RPMI8226 (cell line): ENCODE measurements around the gene CDS1.
"Not testable (repeated sequence)": the region's sequence is repeated elsewhere in the genome, so short reads cannot be mapped to it uniquely, and the experiment has no call there.

ENCODE experiments used
- DNase-seq: peaks from one replicate; pipeline ENCODE4 v3.0.0-alpha.2; 2015

The CDS1 gene

DNA sequence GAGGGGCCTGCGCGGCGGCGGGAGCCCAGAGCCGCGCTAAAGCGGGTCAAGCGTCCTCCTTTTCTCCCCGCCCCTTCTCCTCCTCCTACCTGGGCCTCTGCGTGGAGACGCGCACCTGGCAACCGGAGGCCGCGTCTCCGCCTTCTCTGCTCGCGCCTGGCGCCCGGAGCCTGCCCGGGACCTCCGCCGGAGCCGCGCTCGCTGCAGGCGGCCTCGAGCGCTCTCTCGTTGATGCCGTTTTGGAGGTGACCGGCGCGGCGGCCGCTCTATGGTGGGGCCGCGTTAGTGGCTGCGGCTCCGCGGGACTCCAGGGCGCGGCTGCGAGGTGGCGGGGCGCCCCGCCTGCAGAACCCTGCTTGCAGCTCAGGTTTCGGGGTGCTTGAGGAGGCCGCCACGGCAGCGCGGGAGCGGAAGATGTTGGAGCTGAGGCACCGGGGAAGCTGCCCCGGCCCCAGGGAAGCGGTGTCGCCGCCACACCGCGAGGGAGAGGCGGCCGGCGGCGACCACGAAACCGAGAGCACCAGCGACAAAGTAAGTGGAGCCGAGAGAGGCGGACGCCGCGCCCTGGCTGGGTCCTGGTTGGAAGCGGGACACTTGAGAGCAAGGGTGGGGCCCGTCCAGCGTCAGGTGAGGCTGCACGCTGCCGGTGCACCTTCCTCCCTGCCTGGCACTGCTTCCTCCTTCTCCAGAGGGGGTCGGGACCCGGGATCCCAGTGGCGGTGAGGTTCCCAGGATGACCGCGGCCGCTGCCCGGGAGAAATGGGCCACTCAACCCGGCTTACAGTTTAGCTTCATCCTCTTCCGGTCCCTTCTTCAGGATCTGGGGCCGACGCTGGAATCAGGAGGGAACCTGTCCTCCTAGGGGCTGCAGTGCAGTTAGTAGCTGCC lies at the start of gene CDS1:
CDS1 (plus strand) TSS at position 140 of the 888 bp plus-strand sequence; CDS start at position 415, 275 bp downstream.
- DNase-seq: peak; percentile 40

DNA sequence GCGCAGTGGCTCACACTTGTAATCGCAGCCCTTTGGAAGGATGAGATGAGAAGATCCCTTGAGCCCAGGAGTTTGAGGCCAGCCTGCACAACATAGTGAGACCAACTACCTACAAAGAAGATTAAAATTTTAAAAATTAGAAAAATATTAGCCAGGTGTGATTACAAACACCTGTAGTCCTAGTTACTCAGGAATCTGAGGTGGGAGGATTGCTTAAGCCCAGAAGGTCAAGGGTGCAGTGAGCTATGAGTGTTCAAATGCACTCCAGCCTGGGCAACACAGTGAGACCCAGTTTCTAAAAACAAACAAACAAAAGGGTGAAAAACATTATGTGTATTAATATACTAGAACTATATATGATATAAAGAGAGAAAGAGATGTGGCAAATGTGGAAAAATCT lies 47.0 kb upstream of the CDS1 start:
- DNase-seq: no peak

DNA sequence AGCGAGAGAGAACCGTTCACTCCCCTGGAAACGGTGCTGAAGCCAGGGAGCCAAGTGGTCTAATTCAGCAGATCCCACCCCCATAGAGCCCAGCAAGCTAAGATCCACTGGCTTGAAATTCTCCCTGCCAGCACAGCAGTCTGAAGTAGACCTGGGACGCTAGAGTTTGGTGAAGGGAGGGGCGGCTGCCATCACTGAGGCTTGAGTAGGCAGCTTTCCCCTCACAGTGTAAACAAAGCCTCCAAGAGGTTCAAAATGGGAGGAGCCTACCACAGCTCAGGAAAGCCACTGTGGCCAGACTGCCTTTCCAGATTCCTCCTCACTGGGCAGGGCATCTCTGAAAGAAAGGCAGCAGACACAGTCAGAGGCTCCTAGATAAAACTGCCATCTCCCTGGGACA lies 37.8 kb upstream of the CDS1 start:
- no peak for DNase-seq

DNA sequence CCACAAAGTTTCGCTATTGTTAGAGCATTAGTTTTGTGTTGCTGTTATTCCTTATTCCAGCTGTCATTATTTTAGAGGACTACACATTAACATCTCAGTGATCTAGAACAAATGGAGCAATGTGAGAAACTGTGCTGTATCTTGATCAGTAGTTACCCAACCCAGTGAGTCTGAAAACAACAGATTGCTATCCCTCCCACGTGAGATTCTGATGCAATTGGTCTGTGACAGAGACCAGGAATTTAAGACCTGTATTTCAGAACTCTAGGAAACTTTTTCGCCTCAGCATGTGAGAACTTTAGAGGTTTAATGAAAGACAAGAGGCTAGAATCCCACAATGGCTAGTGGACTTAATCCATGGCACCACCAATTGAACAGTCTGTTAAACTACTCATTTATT lies 35.7 kb upstream of the CDS1 start:
- DNase-seq: no peak

DNA sequence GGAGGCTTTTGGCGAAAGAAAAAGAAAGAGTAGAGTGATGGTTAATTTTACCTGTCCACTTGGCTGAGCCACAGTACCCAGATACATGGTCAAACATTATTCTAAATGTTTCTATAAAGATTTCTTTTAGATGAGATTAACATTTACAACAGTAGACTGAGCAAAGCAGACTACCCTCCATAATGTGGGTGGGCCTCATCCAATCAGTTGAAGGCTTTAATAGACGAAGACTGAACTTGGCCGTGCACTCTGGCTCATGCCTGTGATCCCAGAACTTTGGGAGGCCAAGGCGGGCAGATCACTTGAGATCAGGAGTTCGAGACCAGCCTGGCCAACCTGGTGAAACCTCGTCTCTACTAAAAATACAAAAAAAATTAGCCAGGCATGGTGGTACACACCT lies 33.7 kb upstream of the CDS1 start:
- DNase-seq: not testable (repeated sequence)

DNA sequence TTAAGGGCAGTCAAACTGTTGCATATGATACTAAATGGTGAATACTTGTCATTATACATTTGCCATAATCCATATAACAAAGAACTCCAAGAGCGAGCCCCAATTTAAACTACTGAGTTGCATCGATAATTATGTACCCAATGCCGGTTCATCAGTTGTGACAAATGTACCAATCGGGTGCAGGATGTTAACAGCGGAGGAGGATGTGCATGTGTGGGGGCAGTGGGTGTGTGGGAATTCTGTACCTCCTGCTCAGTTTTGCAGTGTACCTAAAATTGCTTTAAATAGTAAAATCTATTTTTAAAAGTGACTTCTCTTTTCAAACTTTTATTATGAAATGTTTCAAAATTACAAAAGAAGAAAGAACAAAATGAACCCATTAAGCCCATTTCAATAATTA lies 20.8 kb upstream of the CDS1 start:
- DNase-seq: no peak

DNA sequence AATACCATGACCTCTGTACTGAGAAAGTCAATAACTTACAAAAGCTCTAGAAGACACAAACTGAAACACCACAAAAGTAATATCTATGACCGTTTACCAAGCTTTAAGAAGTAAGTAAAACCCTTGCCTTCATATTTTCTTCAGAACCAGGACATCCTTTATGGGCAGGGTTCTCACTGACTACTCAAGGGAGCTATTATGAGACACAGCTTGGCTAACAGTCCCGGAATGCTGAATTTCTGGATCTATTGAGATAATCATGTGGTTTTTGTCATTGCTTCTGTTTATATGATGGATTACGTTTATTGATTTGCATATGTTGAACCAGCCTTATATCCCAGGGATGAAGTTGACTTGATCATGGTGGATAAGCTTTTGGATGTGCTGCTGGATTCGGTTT lies 19.9 kb upstream of the CDS1 start:
- DNase-seq: no peak

DNA sequence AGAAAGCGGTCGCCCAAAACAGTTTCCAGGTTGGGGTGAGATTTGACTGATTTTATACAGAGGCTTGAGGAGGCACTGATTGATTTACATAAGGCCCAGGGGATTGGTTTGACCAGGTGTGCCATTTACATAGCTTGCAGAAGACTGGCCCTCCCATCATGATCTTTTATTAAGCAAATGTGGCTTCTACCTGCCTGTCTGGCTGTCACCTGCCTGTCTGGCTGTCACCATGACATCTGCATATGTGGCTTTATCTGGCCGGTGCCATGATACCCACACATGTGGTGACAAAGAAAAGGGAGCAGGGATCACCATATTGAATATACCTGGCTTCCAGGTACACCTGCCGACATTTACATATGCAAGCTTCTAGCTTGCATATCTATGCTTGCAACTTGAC lies 17.0 kb upstream of the CDS1 start:
- no peak for DNase-seq

DNA sequence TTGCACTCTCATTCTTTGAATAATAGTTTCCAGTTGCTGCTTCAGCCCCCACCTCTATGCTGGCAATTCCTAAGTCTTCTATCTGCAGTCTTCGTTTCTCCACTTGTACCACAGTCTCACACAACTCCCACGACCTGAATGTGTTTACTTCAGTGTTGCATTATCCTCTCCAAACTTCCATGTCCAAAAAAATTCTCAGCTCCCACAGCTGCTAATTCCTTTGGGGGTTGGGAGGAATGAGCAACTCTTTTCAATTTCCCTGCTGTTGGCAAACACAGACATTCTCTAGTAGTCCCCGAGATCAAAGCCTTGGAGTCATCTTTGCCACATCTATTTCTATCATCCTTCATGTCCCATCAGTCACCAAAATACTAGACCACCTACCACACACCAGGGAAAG lies 14.4 kb upstream of the CDS1 start:
- no peak for DNase-seq

DNA sequence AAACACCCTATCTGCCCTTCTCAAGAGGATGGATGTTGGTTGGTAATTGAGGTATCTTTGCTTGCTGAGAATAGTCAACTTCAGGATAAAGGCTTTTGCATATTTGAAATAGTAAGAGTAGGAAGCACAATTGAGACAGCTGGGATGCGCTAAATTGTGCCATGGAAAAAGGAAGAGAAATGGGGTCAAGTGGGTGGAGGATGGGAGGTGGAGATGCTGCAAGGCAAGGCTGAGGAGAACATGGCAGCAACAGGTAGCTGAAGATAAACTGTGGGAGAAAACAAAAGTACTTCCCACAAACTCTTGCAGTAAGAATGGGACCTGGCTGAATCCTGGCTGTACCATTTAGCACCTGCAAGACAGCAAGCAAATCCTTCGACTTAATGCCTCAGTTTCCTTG lies 13.9 kb upstream of the CDS1 start:
- DNase-seq: no peak

DNA sequence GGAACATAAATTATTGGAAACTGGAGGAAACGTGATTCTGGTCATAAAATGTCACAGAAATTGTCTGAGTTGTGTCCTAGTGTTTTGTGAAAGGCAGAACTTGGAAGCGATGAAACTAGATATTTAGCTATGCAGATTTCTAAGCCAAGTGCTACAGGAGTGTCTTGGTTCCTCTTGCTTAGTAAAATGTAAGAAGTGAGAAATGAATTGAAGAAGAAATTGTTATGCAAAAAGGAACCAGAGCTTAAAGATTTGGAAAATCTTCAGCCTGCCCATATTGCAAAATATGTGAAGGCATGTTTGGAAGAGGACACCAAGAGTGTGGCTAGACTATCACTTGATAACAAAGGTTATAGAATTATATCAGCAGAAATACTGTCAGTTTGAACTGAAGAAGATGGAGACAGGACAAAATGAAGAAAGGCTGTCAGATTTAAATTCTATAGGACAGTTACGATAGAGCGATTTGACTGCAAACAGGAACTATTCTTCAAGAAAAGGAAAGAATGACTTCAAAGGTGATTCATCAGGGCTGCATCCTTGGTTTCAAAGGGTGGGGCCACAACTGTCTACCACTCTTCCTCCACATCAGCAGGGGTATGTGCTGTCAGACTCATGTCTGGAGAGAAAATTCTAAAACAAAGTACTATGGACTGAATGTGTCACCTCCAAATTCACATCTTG lies 9.4 kb upstream of the CDS1 start:
- no peak for DNase-seq

DNA sequence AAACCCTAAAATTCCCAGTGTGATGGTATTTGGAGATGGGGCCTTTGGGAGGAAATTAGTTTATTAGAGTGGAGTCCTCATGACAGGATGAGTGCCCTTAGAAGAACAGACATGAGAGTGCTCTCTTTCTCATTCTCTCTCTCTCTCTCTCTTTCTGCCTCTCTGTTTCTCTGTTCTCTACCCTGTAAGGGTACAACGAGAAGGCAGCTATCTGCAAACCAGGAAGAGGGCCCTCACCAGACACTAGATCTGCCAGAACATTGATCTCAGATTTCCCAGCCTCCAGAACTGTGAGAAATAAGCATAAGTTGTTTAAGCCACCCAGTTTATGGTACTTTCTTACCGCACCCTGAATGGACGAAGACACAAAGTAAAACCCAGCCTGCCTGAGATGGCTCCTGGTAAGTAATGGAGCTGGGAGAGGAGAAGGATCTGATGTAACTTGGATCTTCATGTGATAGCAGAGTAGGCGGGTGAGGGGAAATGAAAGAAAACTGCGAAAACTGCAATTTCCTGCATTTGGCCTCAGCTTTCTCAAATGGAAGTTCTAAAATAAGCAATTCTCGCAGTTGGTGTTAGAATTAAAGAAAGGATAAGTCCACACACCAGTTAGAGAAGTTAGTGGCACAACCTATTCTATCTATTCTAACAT lies 8.7 kb upstream of the CDS1 start:
- no peak for DNase-seq

DNA sequence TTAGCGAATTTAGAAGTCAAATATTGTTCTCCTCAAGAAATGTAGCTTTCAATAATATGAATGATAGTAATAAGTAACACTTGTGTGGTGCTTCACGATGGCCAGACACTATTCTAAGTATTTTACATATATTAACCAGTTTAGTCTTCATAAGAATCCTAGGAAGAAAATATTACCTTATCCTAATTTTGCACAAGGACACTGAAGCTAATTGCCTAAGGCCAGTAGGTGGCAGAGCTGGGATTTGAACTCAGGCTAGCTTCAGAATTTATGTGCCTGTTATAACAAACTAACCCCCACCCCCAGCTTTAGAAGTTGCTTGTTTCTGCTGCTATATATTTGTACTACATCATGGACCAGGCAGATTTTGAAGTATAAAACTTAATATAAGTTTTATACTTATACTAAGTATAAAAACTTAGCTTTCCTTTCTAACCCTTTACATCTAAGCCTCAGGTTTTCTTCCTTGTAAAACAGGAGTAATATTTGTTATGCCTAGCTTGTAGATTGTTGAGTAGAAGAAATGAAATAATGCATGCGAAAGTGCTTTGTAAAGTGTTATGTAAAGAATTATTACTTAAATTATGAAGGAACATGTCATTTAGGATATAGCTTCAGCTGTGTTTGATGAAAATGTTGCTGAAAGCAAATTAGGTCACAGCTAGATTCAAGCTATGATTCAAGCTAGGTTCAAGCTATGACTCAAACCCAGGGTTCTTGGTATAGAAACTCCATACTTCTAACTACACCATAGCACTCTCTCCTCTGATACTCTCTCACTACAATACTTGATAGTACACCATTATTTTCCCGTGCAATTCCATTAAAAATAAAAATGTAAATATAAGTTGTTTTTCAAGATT lies 4.2 kb upstream of the CDS1 start:
- DNase-seq: peak; percentile 55

DNA sequence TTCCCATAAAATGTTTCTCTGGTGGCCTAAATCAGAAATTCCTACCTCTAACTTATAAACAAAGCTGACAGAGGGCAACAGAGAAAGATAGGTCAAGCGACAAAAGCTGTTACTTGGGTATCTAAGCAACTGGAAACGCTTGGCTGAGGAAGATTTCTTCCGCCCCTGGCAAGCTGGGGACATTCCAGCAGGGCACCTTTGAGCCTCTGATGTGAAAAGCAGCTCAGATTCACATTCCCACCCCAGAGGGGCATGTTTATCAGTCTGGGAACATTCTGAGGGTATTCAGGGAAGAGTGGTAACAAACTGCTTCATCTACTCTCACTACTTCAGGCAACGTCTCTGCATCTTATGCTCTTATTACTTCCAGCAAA lies 3.5 kb upstream of the CDS1 start:
- no peak for DNase-seq

DNA sequence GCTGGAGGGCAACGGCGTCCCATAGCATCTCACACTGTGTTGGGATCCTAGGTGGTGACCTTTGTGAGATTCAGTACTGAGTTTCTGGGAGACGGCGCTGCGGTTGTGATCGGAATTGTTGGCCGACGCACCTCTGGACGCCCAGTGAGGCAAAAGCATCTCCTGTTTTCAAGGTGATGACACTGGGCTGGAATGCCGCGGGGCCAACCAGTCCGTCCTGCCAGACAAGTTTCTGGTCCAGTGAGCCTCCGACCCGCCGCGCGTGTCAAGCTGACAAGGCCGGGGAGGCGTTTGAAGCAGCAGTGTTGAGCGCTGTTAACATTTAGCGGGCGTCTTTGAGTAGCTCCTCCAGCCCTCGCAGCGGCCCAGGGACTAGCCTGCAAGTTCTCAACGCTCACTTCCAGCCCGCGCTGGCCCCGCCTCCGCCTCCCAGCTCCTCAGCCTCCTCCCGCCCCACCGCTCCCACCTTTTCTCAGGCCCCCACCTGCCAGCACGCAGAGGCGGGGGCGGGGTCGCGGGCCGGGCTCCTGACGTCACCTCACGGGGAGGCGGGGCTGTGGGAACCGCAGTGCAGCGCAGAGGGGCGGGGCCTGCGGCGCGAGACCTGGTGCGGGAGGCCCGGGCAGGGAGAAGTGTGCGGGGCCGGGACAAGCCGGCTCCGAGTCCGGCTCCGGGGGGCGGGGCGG lies 482 bp upstream of the CDS1 start:
- DNase-seq: peak; percentile 82

DNA sequence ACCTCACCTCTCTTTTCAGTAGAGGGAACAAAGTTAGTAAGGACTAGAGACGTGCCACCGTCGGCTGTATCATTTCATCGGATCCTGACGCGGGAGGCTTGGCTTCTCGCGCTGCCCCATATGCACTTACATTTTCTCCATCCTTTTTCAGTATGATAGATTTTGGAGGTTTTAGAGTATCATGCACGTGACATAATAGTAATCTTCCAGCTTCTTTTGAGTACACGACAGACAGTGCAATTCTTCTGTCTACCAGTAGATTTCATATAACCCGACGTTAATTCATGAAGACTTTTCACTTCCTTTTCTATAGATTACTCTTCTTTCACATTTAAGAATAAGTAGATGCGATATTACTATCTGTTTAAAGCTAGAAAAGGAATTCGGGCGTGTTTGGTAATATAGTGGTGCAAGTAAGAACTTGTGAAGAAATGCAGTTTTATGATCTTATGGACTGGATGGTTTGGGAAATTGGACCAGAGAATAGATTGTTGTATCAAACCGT lies 1.0 kb downstream of the CDS1 start:
- peak; percentile 28 for DNase-seq

DNA sequence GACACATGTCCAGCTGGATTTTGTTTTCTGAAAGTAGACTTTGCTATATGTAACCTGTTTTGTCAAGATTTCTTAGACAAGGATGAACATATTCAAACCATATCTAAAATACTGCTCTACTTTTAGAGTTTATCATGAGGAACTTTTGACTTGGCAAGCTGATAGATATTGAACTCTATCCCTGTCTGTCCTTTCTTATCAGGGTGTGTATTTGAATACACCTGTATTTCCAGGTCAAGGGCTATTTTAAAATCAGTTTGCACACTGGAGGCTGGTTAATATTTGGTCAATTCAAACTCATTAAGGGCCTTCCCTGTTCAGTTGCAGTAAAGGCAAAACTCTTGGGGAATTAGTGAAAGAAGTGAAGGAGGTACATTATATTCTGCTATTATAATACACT lies 2.3 kb downstream of the CDS1 start:
- no peak for DNase-seq

DNA sequence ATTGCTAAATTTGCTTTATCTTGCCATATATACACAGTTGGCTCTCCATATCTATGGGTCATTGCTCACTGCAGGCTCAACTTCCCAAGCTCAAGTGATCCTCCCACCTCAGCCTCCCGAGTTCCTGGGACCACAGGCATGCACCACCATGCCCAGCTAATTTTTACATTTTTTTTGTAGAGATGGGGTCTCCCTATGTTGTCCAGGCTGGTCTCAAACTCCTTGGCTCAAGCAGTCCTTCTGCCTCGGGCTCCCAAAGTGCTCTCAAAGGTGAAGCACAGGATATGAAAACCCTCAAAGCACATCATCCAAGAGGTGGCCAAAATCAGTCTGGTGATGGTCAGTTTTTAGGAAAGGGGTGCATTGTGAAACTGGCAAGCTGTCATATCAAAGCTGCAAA lies 11.8 kb downstream of the CDS1 start:
- DNase-seq: no peak

DNA sequence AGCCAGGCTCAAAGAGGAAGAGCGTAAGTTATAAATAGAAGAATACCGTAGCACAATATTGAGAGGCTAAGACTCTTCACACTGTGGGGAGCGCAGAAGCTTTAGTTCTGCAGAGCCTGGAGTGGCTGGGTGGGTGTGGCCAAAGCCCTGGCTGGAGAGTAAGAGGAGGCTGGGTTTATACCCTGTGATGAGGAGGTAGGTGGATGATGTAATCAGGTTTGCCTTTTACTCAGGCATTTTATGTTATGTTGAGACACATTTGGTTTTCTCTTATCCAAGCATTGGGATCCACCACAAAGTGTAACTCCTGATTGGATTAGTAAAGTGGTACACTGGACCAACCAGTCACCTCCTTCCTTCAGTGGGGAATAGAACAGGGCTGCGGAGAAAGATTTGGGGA lies 13.9 kb downstream of the CDS1 start:
- DNase-seq: peak; percentile 88

DNA sequence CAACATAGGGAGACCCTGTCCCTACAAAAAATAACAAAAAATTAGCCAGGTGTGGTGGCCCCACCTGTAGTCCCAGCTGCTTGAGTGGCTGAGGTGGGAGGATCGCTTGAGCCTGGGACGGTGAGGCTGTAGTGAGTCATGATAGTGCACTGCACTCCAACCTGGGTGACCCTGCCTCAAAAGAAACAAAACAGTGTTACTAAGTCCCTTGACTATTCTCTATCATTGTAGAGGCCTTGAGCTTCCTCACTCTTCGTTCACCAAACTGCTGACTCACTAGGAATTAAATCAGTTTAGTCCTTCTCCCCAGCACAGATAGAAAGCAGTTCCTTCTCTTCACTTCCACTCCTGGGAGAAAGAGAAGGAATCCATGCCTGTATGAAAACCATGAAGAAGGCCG lies 14.5 kb downstream of the CDS1 start:
- peak; percentile 61 for DNase-seq

DNA sequence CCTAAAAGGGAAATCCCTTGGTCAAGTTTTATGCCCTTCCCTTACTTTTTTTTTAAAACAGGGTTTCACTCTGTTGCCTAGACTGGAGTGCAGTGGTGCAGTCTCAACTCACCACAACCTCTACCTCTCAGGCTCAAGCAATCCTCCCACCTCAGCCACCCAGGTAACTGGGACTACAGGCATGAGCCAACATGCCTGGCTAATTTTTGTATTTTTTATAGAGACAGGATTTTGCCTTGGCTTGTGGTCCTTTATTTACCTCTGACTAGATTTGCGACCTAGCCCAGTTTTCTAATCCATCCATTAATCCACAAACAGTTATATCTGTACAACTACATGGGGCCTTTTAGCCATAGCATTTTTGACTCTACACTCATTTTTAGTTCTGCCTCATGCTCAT lies 23.7 kb downstream of the CDS1 start:
- DNase-seq: no peak

DNA sequence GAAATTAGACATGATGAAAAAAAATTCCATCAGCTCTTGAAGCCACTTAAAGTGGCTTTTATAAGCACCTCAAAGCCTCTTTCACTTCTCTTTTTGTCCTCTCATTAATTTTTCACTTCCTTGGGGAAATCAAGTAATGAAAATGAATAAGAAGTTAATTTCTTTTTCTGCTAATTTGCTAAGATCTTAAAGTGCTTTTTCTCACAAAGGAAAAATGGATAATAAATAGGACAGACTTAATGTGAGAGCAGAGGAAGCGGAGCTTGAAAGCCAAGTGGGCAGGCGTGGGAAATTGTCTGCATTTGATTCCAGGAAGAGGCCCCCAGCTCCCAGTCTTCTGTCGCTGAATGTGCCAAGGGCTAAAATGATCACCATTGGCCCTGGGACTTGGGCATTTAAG lies 28.6 kb downstream of the CDS1 start:
- no peak for DNase-seq
